ENCODE measurements around the gene RAE1. TPM values are rescaled to one million over a fixed set of nuclear protein-coding genes. Genes with fewer than 3 reads are reported as not detected.

The RAE1 gene
- total and polyA plus RNA-seq, 2 experiments from 2014 or later, result 35.4 to 43.3 TPM

DNA sequence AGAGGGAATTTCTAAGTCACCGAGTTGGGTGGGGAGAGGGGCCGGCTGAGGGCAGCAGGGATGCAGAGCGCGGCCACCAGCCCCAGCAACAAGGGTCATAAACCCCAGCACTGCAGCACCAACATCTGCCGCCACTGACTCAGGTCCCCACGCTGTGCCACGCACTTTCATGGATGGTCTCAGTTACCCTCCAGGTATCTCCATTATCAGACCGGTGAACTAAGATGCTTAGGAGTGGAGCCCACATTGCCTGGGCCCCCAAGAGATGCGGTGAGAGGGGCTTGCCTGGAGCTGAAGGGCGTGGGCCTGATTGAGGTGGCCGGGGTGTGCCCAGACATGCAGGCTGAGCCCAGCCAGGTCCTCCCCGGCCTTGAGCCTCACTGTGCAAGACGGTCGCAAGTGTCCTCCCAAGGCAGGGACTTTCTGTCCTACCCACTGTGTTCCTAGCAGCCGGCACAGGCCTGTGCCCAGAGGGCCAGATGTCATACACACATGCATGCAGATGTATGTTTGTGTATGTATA lies 59.4 kb downstream of the RAE1 start (continued):
- TF ChIP-seq STAT1 (IDR thresholded peaks at IDR 0.05; ENCODE audit: unreplicated experiment) (no peak), ZNF114 (CRISPR knock-in tag; IDR thresholded peaks at IDR 0.05) (no peak), NANOG (IDR thresholded peaks at IDR 0.05; ENCODE audit: borderline replicate concordance) (no peak), JUNB (IDR thresholded peaks at IDR 0.05; ENCODE audit: unreplicated experiment) (no peak)

DNA sequence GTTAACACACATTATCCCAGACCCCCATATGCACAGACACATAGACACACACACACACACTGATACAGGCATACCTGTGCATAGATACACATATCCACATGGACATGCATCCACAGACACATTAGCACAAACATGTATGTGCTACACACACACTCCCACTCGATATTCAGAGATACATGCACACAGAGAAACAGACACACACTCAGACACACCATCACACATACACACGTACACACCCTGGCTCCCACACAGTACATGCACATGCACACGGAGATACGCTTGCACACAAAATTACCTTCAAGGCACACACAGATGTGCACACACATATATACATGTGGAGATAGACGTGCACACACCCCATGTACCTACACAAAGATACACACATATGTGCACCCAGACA lies 59.9 kb downstream of the RAE1 start:
- peaks cover 10% of the 10 kb centered on the region; the same call in 1 of the 2 replicates for H3K36me3 ChIP-seq (ENCODE audit: insufficient read depth)
- H3F3A ChIP-seq (replicated peaks; ENCODE audit: low read depth), result no peaks in the 10 kb centered on the region
- H3K36me3 Mint-ChIP-seq (ENCODE audit: low read depth), result peaks cover 23% of the 10 kb centered on the region; the same call in 2 of the 3 replicates
- H3K27me3 ChIP-seq (ENCODE audit: insufficient read depth), result no peaks in the 10 kb centered on the region
- H3K4me3 Mint-ChIP-seq, result no peak overlapping the region
- no peak for DNase-seq (ENCODE audit: low spot score)
- H3K27ac Mint-ChIP-seq, result no peak overlapping the region
- peaks cover 7% of the 10 kb centered on the region for H3K27me3 Mint-ChIP-seq (ENCODE audit: insufficient read depth, low read depth, poor library complexity)
- peaks cover 2% of the 10 kb centered on the region; the same call in 1 of the 2 replicates for H4K20me1 ChIP-seq (replicated peaks; ENCODE audit: insufficient read depth)
- H3K4me3 ChIP-seq, result no peak overlapping the region
- H3K9me3 Mint-ChIP-seq, result no peaks in the 10 kb centered on the region
- TF ChIP-seq ZNF331 (CRISPR knock-in tag; IDR thresholded peaks at IDR 0.05; ENCODE audit: low read depth) (no peak), CREB1 (CRISPR knock-in tag; IDR thresholded peaks at IDR 0.05; ENCODE audit: low read depth) (no peak), ZNF114 (CRISPR knock-in tag; IDR thresholded peaks at IDR 0.05) (no peak), POLR2AphosphoS5 (IDR thresholded peaks at IDR 0.05; ENCODE audit: low read depth) (no peak), NANOG (IDR thresholded peaks at IDR 0.05; ENCODE audit: borderline replicate concordance) (no peak), STAT1 (IDR thresholded peaks at IDR 0.05; ENCODE audit: unreplicated experiment) (no peak)
- TF ChIP-seq, protein P1, sequence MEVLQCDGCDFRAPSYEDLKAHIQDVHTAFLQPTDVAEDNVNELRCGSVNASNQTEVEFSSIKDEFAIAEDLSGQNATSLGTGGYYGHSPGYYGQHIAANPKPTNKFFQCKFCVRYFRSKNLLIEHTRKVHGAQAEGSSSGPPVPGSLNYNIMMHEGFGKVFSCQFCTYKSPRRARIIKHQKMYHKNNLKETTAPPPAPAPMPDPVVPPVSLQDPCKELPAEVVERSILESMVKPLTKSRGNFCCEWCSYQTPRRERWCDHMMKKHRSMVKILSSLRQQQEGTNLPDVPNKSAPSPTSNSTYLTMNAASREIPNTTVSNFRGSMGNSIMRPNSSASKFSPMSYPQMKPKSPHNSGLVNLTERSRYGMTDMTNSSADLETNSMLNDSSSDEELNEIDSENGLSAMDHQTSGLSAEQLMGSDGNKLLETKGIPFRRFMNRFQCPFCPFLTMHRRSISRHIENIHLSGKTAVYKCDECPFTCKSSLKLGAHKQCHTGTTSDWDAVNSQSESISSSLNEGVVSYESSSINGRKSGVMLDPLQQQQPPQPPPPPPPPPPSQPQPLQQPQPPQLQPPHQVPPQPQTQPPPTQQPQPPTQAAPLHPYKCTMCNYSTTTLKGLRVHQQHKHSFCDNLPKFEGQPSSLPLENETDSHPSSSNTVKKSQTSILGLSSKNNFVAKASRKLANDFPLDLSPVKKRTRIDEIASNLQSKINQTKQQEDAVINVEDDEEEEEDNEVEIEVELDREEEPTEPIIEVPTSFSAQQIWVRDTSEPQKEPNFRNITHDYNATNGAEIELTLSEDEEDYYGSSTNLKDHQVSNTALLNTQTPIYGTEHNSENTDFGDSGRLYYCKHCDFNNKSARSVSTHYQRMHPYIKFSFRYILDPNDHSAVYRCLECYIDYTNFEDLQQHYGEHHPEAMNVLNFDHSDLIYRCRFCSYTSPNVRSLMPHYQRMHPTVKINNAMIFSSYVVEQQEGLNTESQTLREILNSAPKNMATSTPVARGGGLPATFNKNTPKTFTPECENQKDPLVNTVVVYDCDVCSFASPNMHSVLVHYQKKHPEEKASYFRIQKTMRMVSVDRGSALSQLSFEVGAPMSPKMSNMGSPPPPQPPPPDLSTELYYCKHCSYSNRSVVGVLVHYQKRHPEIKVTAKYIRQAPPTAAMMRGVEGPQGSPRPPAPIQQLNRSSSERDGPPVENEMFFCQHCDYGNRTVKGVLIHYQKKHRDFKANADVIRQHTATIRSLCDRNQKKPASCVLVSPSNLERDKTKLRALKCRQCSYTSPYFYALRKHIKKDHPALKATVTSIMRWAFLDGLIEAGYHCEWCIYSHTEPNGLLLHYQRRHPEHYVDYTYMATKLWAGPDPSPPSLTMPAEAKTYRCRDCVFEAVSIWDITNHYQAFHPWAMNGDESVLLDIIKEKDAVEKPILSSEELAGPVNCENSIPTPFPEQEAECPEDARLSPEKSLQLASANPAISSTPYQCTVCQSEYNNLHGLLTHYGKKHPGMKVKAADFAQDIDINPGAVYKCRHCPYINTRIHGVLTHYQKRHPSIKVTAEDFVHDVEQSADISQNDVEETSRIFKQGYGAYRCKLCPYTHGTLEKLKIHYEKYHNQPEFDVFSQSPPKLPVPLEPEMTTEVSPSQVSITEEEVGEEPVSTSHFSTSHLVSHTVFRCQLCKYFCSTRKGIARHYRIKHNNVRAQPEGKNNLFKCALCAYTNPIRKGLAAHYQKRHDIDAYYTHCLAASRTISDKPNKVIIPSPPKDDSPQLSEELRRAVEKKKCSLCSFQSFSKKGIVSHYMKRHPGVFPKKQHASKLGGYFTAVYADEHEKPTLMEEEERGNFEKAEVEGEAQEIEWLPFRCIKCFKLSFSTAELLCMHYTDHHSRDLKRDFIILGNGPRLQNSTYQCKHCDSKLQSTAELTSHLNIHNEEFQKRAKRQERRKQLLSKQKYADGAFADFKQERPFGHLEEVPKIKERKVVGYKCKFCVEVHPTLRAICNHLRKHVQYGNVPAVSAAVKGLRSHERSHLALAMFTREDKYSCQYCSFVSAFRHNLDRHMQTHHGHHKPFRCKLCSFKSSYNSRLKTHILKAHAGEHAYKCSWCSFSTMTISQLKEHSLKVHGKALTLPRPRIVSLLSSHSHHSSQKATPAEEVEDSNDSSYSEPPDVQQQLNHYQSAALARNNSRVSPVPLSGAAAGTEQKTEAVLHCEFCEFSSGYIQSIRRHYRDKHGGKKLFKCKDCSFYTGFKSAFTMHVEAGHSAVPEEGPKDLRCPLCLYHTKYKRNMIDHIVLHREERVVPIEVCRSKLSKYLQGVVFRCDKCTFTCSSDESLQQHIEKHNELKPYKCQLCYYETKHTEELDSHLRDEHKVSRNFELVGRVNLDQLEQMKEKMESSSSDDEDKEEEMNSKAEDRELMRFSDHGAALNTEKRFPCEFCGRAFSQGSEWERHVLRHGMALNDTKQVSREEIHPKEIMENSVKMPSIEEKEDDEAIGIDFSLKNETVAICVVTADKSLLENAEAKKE (CRISPR knock-in tag; IDR thresholded peaks at IDR 0.05), result no peak
- H3K4me1 Mint-ChIP-seq, result no peaks in the 10 kb centered on the region
- H3K9me2 ChIP-seq (ENCODE audit: insufficient read depth), result no peaks in the 10 kb centered on the region
- H3K79me2 ChIP-seq (replicated peaks; ENCODE audit: insufficient read depth), result no peaks in the 10 kb centered on the region
- no peak overlapping the region for H3K4me2 ChIP-seq
- no peak for ATAC-seq
- no peaks in the 10 kb centered on the region for H3K4me1 ChIP-seq (ENCODE audit: insufficient read depth)
- no peak overlapping the region for H2AFZ ChIP-seq
- no peak overlapping the region for H3K27ac ChIP-seq (ENCODE audit: low read depth)
